H9 (cell line): ENCODE measurements around the gene FAM124A. TPM values are rescaled to one million over a fixed set of nuclear protein-coding genes. Genes with fewer than 3 reads are reported as not detected.
A peak's percentile ranks its signal among the peaks of the same experiment; 100 is the strongest.

ENCODE experiments used
- DNase-seq: peaks from one replicate; pipeline ENCODE4 v3.0.0-alpha.2; 2017
- H2AFZ ChIP-seq: one replicate; pipeline ENCODE4 v1.6.1; 2013; ENCODE audit warnings: mild to moderate bottlenecking, low read length, control low read depth, moderate library complexity
- H2AK5ac ChIP-seq: 2 replicates; pipeline ENCODE4 v1.6.1; 2013; ENCODE audit warnings: low read length, control low read depth, mixed read lengths; ENCODE audit not compliant: insufficient read length
- H2BK120ac ChIP-seq: one replicate; pipeline ENCODE4 v1.6.1; 2013; ENCODE audit warnings: low read depth, mild to moderate bottlenecking, low read length, control low read depth, inconsistent platforms; ENCODE audit not compliant: poor library complexity, severe bottlenecking
- H2BK12ac ChIP-seq: 2 replicates; pipeline ENCODE4 v1.6.1; 2013; ENCODE audit warnings: low read length, control low read depth, mixed read lengths, low read depth; ENCODE audit not compliant: insufficient read length
- H2BK15ac ChIP-seq: 2 replicates; pipeline ENCODE4 v1.6.1; 2013; ENCODE audit warnings: low read depth, low read length, control low read depth
- H2BK20ac ChIP-seq: one replicate; pipeline ENCODE4 v1.6.1; 2013; ENCODE audit warnings: low read depth, mild to moderate bottlenecking, low read length, control low read depth, inconsistent platforms; ENCODE audit not compliant: poor library complexity, severe bottlenecking
- H2BK5ac ChIP-seq: 2 replicates; pipeline ENCODE4 v1.6.1; 2013; ENCODE audit warnings: low read length, control low read depth, mixed read lengths; ENCODE audit not compliant: insufficient read length
- H3K14ac ChIP-seq: 2 replicates; pipeline ENCODE4 v1.6.1; 2013; ENCODE audit warnings: low read length, control low read depth; ENCODE audit not compliant: insufficient read depth
- H3K18ac ChIP-seq: 2 replicates; pipeline ENCODE4 v1.6.1; 2013; ENCODE audit warnings: low read depth, mild to moderate bottlenecking, mixed read lengths, low read length, control low read depth; ENCODE audit not compliant: insufficient read length
- H3K23ac ChIP-seq: 2 replicates; pipeline ENCODE4 v1.6.1; 2013; ENCODE audit warnings: low read length, control low read depth, mixed read lengths, low read depth; ENCODE audit not compliant: insufficient read length
- H3K23me2 ChIP-seq: 2 replicates; pipeline ENCODE4 v1.6.1; 2013; ENCODE audit warnings: low read depth, mild to moderate bottlenecking, mixed read lengths, low read length, control low read depth; ENCODE audit not compliant: insufficient read length, poor library complexity, severe bottlenecking
- H3K27ac ChIP-seq: 2 replicates; pipeline ENCODE4 v1.5.1; 2013; ENCODE audit warnings: low read length, control low read depth, mixed read lengths, low read depth; ENCODE audit not compliant: insufficient read length
- H3K27me3 ChIP-seq: 2 replicates; pipeline ENCODE4 v1.6.1; 2013; ENCODE audit warnings: low read length, control low read depth, inconsistent platforms; ENCODE audit not compliant: insufficient read depth
- H3K4ac ChIP-seq: 2 replicates; pipeline ENCODE4 v1.6.1; 2013; ENCODE audit warnings: low read depth, mild to moderate bottlenecking, control low read depth, inconsistent platforms, low read length, moderate library complexity
- H3K4me1 ChIP-seq: 2 replicates; pipeline ENCODE4 v1.6.1; 2013; ENCODE audit warnings: low read length, control low read depth, inconsistent platforms; ENCODE audit not compliant: insufficient read depth
- H3K4me2 ChIP-seq: 2 replicates; pipeline ENCODE4 v1.6.1; 2013; ENCODE audit warnings: low read length, control low read depth, mixed read lengths; ENCODE audit not compliant: insufficient read length, insufficient read depth
- H3K56ac ChIP-seq: 2 replicates; pipeline ENCODE4 v1.6.1; 2013; ENCODE audit warnings: low read depth, mild to moderate bottlenecking, mixed read lengths, low read length, control low read depth; ENCODE audit not compliant: insufficient read length
- H3K79me1 ChIP-seq: 2 replicates; pipeline ENCODE4 v1.6.1; 2013; ENCODE audit warnings: low read depth, mild to moderate bottlenecking, moderate library complexity, low read length, control low read depth, inconsistent platforms; ENCODE audit not compliant: insufficient read depth, poor library complexity, severe bottlenecking
- H3K79me2 ChIP-seq: 2 replicates; pipeline ENCODE4 v1.6.1; 2013; ENCODE audit warnings: low read length, control low read depth, inconsistent platforms; ENCODE audit not compliant: insufficient read depth
- H3K9ac ChIP-seq: 2 replicates; pipeline ENCODE4 v1.6.1; 2013; ENCODE audit warnings: low read length, control low read depth, mixed read lengths; ENCODE audit not compliant: insufficient read length; ENCODE audit errors: extremely low read depth
- H3K9me3 ChIP-seq: one replicate; pipeline ENCODE4 v1.6.1; 2013; ENCODE audit warnings: low read depth, low read length, inconsistent platforms; ENCODE audit not compliant: control insufficient read depth
- H3T11ph ChIP-seq: one replicate; pipeline ENCODE4 v1.6.1; 2013; ENCODE audit warnings: mild to moderate bottlenecking, low read length, control low read depth, inconsistent platforms
- H4K20me1 ChIP-seq: one replicate; pipeline ENCODE4 v1.6.1; 2013; ENCODE audit not compliant: control insufficient read depth, insufficient read length, insufficient read depth
- H4K5ac ChIP-seq: 2 replicates; pipeline ENCODE4 v1.6.1; 2013; ENCODE audit warnings: low read depth, mild to moderate bottlenecking, mixed read lengths, low read length, control low read depth; ENCODE audit not compliant: insufficient read length
- H4K8ac ChIP-seq: replicated peaks from 2 replicates; pipeline ENCODE4 v1.6.1; 2013; ENCODE audit warnings: low read length, control low read depth, mixed read lengths, low read depth; ENCODE audit not compliant: insufficient read length
- H4K91ac ChIP-seq: 2 replicates; pipeline ENCODE4 v1.6.1; 2013; ENCODE audit warnings: low read depth, mild to moderate bottlenecking, moderate library complexity, mixed read lengths, low read length, control low read depth; ENCODE audit not compliant: insufficient read length
- H3K27ac Mint-ChIP-seq, 3 experiments: 2 replicates in 2 of 3; 3 replicates in 1 of 3; pipeline ENCODE4 v1.8.0; 2020 to 2021; ENCODE audit warnings: mixed read lengths in 3 of 3, mild to moderate bottlenecking in 1 of 3, moderate library complexity in 1 of 3
- H3K27me3 Mint-ChIP-seq: 2 replicates; pipeline ENCODE4 v1.8.0; 2021; ENCODE audit warnings: low read depth, mild to moderate bottlenecking, moderate library complexity, mixed read lengths
- H3K36me3 Mint-ChIP-seq, 3 experiments: 2 replicates in 2 of 3; 3 replicates in 1 of 3; pipeline ENCODE4 v1.8.0; 2020 to 2021; ENCODE audit warnings: low read depth in 3 of 3, mixed read lengths in 3 of 3; ENCODE audit not compliant: insufficient read depth in 1 of 3
- H3K4me1 Mint-ChIP-seq, 2 experiments: 2 replicates each; pipeline ENCODE4 v1.8.0; 2020; ENCODE audit warnings: mixed read lengths in 2 of 2
- H3K4me3 Mint-ChIP-seq, 2 experiments: 2 replicates in 1 of 2; 3 replicates in 1 of 2; pipeline ENCODE4 v1.8.0; 2020 to 2021; ENCODE audit warnings: mild to moderate bottlenecking in 2 of 2, mixed read lengths in 2 of 2, moderate library complexity in 1 of 2
- H3K9me3 Mint-ChIP-seq, 2 experiments: 2 replicates in 1 of 2; 3 replicates in 1 of 2; pipeline ENCODE4 v1.8.0; 2020; ENCODE audit warnings: mild to moderate bottlenecking in 2 of 2, mixed read lengths in 2 of 2, moderate library complexity in 1 of 2
- CTCF ChIP-seq: fragments of 200-600 bp; sonication (generic); conservative IDR thresholded peaks from 3 replicates; pipeline ENCODE4 v1.8.0; 2021; ENCODE audit warnings: antibody characterized with exemption, mild to moderate bottlenecking
- total RNA-seq: library from RNA; stranded (reverse); gene quantifications from 2 replicates; pipeline ENCODE4 v1.2.1, GENCODE V29; 2021

The FAM124A gene
- total RNA-seq, 1 experiment from 2014 or later: 41.9 TPM

- peaks cover 7% of the 10 kb centered on the region for H3K79me1 ChIP-seq
- H3K4ac ChIP-seq: no peak overlapping the region
- no peak overlapping the region for H2BK12ac ChIP-seq
- Mint-ChIP-seq H3K9me3 (no peaks in the 10 kb centered on the region), H3K4me3 (peak overlapping the region; percentile 36 to 92), H3K36me3 (peaks cover 21 to 30% (median 30%) of the 10 kb centered on the region in 3 experiments; a peak in 6 of 7 replicates), H3K27ac (peak overlapping the region in 2 of 3 experiments; percentile 7 to 80; a peak in 2 of 7 replicates), H3K27me3 (peaks cover 9% of the 10 kb centered on the region), H3K4me1 (peaks cover 61 to 64% of the 10 kb centered on the region in 2 experiments)
- H4K91ac ChIP-seq: no peak overlapping the region
- H3K56ac ChIP-seq: no peak overlapping the region
- no peak overlapping the region for H3K14ac ChIP-seq
- no peak for TF ChIP-seq CTCF
- H3K23me2 ChIP-seq: peaks cover 17% of the 10 kb centered on the region
- H3K9ac ChIP-seq: no peak overlapping the region
- no peak overlapping the region for H4K8ac ChIP-seq
- H2BK5ac ChIP-seq: no peak overlapping the region
- no peak overlapping the region for H2BK120ac ChIP-seq
- no peak overlapping the region for H3K18ac ChIP-seq
- H2AFZ ChIP-seq: no peak overlapping the region
- H3K27me3 ChIP-seq: no peaks in the 10 kb centered on the region
- no peak overlapping the region for H2BK20ac ChIP-seq
- H3K4me1 ChIP-seq: peaks cover 23% of the 10 kb centered on the region
- DNase-seq: no peak
- no peak overlapping the region for H4K5ac ChIP-seq
- H2BK15ac ChIP-seq: no peak overlapping the region
- H4K20me1 ChIP-seq: no peaks in the 10 kb centered on the region
- no peaks in the 10 kb centered on the region for H3K9me3 ChIP-seq
- H3T11ph ChIP-seq: no peak overlapping the region
- no peak overlapping the region for H3K27ac ChIP-seq
- H3K23ac ChIP-seq: no peak overlapping the region
- no peak overlapping the region for H2AK5ac ChIP-seq
- peaks cover 13% of the 10 kb centered on the region; the same call in 1 of the 2 replicates for H3K79me2 ChIP-seq
- H3K4me2 ChIP-seq: peak overlapping the region; percentile 71
Measured at GRCh38 chr13:51225029-51225428, 2.8 kb downstream of the FAM124A start.
